GM19193 (cell line): ENCODE data around the gene VAPA.

ENCODE experiments used
- POLR2A ChIP-seq: IDR thresholded peaks from 4 replicates; pipeline ENCODE4 v1.6.1; 2011; ENCODE audit not compliant: insufficient read depth, insufficient read length; ENCODE audit errors: extremely low read depth

Gene VAPA

DNA sequence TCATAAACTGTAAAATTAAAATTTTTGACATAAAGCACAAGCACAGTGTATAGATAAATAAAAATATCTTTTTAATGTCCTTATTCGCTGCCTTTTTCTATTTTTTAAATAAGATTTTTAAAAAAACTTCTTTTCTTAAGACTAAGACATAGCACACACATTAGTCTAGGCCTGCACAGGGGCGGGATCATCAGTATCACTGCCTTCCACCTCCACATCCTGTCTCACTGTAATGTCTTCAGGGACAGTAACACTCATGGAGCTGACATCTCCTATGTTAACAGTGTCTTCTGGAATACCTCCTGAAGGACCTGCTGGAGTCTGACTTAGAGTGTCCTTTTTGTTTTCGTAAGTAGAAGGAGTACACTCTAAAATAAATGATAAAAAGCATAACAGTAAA, 33.0 kb downstream of the VAPA start:
- no peak for TF ChIP-seq POLR2A

DNA sequence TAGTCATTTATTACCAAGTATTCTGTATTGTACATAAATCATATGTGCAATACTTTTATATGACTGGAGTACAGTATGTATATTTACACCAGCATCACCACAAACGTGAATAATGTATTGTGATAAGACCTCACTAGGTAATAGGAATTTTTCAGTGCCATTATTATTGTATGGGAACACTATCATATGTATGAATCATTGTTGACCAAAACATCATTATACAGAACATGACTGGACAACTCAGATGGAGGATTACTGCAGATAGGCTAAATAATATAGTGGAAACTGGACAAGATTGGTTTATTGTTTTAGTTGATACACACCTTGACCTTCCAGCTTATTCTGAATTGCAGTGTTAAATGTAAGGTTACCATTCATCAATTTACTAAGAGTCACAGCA, 33.4 kb downstream of the VAPA start:
- TF ChIP-seq POLR2A, result no peak

DNA sequence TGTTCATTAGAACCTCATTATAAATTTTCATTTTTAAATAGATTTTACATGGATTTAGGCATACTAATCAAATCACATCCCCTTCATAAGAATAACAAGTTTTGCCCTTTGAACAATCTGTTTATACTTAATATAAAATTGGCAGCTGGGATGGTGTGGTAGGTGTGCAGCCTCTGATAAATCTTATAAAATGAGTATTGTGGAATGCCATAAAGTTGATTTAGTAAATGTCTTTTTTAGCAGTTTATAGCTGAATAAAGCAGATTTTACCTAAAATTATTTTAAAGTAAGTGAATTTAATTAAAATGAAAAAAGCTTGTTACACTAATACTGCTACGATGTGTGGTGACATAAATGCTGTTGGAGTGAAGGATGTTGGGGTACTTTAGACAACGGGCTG, 35.5 kb downstream of the VAPA start:
- no peak for TF ChIP-seq POLR2A

DNA sequence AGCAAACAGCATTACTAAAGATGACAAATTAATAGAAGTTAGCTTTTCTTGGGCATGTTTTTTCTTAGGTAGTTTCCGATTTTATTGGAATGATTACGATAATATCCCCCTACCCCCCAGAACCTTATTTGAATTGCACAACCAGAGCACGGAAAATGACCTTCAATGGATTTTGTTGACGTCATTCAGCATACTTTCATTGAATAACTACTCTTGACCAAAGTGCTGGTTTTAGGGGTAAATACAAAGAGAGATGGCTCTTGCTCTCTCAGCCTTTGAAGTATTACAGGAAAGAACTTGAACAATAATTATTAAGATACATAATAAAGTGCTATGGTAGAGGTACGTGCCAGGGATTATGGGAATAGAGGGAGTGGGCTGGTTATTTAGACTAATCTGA, 36.0 kb downstream of the VAPA start:
- TF ChIP-seq POLR2A, result no peak

DNA sequence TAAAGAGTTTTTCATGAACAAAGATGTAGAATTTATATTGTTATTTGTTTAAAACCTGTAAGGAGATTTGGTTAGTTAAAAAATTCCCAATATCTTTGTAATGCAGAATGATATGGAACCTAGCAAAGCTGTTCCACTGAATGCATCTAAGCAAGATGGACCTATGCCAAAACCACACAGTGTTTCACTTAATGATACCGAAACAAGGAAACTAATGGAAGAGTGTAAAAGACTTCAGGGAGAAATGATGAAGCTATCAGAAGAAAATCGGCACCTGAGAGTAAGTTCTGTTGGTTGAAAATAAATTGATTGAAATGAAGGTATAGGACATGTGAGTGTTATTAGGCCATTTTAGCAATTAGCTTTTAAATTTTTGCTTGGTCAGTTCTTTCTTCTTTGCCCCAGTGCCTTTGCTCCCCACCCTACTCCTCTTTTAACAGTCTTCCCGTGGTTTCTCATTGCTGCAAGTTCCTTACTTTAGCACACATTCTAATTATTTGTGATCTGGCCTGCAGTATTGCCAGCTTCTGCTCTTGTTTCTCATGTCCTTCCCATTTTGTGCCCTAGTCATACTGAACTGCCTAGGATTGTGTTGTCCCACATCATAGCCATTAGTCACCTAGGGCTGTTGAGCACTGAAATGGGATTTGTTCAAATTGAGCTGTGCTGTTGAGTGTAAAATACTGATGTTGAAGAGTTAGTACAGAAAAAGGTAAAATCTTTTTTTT, 36.6 kb downstream of the VAPA start:
- TF ChIP-seq POLR2A, result no peak

DNA sequence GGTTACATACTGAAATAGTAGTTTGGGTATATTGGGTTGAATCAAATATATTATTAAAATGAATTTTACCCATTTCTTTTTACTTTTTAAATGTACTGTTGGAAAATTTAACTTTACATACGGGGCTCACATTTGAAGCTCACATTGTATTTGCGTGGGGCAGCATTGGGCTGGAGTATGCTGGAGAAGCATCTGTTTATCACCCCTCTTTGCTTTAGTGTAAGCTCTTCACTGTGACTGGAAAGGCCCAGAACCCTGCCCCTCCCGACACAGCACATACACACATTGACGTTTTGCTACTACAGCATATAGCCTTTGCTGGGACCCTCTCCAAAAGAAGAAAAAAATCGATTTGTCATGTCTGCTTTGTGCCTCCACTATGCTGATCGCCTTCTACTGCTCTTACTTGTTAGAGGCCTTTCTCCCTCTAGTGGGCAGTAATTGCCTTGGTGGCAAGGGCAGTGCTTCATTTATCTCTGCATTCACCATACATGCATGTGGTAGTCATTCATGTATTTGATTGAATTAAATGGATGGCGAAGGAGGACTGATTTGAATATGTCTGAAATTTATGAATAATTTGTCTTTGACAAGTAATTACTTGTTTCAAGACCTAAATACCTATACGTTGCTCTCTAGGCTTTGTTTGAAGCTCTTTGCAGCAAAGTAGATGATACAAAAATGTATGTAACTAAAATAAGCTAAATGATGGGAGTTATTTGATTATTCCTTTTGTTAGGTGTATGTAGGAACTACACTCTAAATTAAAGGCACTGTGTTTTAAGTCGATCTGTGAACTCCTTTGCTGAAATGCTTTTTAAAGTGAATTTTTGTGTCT, 37.4 kb downstream of the VAPA start:
- no peak for TF ChIP-seq POLR2A

DNA sequence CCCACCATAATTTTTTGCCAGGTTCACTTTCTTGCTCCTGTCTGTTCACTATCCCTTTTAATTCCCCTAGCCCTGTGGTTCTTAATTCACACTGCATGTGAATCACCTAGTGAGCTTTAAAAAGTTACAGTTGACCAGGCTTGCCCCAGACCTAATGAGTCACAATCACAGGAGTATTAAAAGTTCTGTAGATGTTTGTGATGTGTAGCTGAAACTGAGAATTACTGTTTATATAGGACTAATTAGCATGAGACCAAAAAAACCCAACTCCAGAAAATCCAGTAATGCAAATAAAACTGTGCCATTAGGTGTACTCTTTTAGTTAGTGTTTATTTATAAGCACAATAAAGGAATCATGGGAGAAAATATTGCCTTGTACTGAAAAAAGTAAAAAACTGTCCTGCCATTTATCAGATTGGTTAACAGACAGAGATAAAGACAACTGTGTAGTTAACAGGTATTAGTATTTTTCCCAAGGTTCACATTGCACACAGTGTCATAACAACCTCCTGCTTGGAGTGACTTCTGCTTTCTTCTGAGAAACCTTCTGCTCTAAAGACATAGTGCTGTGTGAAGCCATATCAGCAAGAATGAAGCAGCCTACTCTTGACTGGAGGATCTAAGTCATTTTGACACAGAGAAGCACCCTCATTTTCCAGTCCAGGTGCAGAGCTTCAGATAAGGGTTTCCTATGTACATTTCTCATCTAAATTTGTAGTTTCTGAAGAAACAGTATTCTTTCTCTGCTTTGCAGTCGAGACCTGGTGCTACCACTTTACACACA, 39.0 kb downstream of the VAPA start:
- TF ChIP-seq POLR2A, result no peak

DNA sequence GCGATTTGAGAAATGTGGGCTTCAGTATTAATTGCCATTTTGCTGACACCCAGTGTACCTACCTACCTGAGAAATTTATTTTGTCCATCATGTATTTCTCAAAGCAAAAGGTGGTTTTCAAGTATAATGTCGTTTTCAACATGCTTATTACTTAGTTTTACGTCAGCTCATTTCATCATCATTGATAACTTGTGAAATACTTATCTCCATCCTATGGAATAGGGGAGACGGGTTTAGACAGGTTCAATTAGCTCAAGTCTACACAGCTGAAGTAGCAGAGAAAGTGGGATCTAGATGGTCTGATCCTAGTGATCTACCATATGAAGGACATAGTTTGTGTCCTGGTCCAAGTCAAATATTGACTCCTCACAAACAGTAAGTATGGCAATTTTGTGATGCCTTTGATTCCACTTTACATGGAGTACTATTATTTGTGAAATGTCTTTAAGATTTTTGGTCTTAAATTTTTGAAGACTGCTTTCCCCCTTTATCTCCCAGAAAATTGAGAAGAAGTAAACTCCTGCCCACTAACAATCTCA, 45.1 kb downstream of the VAPA start:
- no peak for TF ChIP-seq POLR2A

DNA sequence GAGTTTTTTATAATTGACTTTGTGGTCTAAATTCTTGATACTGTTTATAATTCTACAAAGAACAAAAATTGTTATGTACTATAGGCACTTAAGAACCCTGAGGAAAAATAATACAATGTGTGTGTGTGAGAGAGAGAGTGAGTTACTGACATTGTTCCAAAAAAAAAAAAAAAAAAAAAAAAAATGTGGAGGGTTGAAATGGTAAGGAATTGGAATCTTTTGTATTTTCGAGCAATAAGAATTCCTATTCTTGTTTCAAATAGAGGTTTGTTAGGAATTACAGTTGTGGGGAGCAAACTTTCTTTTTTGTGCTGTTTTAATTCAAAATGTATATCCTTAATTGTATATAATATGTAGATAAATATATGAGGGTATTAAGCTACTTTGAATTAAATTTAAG, 45.7 kb downstream of the VAPA start:
- no peak for TF ChIP-seq POLR2A

DNA sequence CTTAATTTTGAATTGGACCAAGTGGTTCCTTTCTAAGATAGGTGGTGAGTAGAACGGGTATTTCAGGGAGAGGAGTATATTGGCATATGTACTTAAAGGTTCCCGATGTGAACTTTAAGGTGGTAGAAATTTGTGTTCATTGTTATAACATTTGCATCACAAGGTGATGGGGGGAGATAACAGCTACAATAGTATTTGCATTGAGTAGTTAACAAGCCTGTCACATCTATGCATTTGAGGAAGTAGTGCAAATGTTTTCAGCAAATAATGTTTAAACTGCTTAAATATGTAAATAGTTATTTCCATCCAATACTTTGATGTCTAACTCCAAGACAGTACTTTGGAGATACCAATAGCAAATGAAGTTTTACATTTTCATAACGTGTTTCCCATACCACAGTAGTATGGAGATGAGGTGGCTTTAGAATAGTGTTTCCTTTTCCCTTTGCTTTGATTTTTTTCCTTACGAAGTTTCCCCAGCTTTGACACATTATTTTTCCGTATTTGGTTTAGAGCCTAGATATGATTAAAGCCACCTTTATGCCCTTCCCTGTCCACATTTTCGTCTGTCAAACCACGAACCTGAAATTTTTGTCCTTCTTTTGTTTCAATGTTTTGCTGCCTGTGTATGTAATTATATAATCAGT, 46.6 kb downstream of the VAPA start:
- no peak for TF ChIP-seq POLR2A

DNA sequence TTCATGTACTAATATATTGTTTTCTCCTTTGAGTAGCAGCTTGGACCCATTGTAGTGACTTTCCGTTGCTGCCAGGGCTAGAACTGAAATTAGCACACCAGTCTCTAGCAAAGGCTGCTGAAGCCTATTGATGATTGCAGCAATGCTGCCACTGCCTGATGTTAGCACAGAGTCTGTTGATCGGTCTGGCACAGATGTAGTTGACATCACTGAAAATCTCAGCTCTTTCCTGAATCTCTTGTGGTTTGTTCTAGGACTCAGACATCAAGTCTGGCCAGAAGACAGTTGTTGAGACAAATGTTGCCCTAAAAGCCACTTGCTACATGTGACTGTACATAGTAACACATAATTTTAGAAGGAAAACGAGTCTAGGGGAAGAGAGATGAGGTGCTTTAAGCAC, 47.2 kb downstream of the VAPA start:
- TF ChIP-seq POLR2A, result no peak

DNA sequence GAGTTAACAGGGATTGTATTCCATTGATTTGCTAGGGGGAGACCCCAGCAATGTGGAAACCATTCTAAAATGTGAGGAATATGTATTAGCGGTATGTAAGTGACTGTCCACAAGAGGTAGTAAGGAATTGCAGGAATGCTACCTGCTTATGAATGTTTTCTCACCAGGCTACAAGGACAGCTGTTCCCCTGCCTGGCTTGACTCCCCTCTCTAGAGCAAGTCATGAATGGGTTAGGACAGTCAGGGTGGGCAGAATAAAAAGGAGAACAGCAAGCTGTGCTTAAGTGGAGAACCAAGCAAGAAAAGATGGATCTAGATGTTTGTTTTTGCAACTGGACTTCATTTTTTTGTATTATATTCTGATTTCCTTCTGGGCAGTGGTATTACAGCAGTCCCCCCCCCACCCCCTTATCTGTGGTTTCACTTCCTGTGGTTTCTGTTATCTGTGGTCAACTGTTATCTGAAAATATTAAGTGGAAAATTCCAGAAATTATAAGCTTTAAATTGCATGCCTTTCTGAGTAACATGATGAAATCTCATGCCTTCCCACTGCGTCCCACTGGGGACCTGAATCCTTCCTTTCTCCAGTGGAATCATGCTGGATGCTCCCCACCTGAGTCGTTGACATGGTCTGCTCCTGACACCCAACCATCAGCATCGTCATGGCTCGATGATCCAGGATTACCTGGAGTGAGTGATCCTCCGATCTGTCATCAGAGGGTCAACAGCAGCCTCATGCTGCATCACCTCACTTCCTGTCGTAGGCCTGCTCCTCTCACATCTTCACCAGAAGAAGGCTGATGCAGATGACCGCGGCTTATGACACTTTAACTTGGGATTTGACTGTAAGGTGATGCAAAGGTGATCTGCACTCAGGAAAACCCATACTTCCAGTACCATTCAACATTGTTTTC, 52.2 kb downstream of the VAPA start:
- TF ChIP-seq POLR2A, result no peak

DNA sequence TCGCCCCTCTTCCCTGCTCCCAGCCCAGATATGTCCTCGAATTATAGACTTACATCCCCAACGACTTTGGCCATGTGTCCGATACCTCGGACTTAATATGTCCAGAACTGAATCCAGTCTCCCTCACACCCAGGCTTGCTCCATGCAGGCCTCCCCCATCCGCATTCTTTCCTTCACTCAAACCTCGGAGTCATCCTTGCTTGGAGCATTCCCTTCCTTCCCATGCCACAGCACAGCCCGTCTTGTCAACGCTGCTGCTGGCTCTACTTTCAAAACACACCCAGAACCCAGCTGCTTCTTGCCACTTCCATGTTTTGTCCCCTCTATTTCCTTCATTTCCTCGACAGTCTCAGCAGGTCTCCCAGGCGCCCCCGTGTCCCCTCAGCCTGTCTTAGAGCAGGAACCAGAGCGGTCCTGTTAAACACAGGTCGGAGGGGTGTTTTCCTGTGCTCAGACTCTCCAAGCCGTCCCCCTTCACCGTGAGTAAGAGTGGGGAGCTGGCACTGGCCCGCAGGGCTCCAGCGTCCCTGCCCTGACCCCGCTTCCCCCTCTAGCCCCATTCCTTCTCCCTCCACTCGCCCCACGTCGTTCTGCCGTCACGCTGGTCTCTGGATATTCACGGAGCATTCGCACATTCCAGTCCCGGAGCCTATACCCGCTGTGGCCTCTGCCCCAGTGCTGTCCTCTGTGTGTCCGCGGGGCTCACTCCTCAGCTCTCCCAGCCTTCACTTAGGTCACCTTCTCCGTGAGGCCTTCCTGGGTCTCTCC, 54.4 kb downstream of the VAPA start:
- no peak for TF ChIP-seq POLR2A
